GM20000 (cell line): ENCODE measurements around the gene SLC20A1.

Experiments used
- DNase-seq: peaks from one replicate; pipeline ENCODE4 v3.0.0; 2012; ENCODE audit warnings: low spot score
- CTCF ChIP-seq: IDR thresholded peaks from 2 replicates; pipeline ENCODE4 v1.5.1; 2012; ENCODE audit warnings: mild to moderate bottlenecking, control low read depth; ENCODE audit errors: extremely low read depth, missing control alignments

SLC20A1 gene

DNA sequence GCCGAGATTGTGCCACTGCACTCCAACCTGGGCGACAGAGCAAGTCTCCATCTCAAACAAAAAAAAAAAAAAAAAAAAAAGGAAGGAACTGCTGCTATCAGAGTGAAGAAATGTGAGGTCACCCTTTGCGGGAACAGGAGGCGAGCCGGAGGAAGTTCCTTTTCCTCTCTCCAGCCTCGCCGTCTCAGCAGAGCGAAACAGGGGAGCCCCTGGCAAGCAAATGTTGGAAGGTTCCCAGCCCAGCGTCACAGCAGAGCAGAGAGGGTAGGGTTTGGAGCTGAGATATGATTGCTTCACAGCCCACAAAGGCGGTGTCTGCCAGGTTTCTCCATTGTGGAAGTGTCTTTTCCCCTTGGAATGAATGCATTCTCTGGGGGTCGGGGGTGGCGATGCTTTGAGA lies 28.5 kb downstream of the SLC20A1 start:
- no peak for TF ChIP-seq CTCF
- no peak for DNase-seq

DNA sequence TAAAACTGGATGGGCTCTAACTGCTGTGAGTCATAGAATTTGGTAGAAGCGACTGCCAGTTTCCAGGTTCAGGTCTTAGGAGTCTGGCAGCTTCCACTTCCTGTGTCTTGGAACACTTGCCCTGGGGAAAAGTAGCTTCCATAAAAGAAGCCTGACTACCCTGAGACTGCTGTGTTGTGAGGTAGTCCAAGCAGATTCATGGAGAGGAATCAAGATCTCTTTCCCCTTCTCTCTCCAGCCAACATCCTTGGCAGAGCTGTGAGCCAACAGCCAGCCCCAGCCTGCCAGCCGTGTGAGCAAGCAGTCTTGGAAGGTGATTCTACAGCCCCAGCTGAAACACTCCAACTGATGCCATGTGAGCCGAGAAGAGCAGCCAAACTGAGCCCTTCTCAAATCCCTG lies 33.7 kb downstream of the SLC20A1 start:
- DNase-seq = no peak
- TF ChIP-seq CTCF = no peak

DNA sequence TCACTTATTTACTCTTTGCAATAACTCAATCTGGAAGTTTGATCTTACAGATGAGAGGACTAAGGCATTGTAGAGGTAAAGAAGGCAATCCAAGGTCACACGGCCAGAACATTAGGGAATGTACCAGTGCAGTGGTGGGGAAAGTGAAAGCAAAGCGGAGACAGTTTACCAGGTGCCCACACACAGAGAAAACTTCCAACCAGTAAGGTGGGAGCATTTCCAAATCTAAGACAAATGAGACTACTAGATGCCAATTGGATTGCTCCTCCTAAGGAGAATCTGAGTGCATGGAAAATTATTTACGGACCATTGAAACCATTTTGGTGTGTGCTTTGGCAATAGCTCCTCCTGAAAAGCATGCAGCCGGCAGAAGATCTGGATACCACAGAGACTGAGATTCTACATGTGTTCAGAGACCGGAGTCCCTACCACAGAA lies 34.9 kb downstream of the SLC20A1 start:
- DNase-seq = no peak
- no peak for TF ChIP-seq CTCF

DNA sequence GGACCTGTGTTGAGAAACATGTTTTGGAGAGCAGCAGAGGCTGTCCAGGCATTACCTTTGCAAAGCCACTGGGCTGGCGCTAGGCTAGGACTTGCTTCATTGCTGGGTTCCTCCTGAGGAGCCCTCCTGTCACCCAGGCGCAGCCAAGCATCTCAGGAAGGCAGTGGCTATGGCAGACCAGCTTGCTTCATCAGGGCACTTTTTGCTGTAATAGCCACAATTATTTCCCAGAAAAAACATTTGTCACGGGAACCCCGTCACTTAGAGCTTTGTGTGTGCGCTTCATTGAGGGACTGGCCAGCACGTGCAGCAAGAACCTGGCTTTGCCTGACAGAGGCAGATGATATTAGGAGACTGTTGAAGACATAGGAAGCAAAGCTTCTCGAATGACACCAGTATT lies 36.4 kb downstream of the SLC20A1 start:
- no peak for DNase-seq
- TF ChIP-seq CTCF = no peak

- DNase-seq = no peak
- no peak for TF ChIP-seq CTCF
These were observed 38.0 kb downstream of the SLC20A1 start for GRCh38 chr2:112683550-112684414.

DNA sequence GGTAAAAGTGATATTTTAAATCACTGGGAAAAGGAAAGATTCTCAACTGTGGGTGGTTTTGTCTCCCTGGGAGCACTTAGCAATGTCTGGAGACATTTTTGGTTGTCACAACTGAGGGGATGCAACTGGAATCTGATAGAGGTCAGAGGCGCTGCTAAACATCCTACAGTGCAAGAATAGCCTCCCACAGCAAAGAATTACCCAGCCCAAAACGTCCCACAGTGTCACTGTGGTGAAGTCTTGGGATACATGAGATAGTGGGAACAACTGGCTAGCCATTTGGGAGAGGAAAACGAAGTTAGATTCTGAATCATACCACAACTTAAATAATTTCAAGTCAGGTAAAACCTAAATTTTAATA lies 38.7 kb downstream of the SLC20A1 start:
- DNase-seq = no peak
- no peak for TF ChIP-seq CTCF

- DNase-seq = no peak
- no peak for TF ChIP-seq CTCF
These were observed 39.6 kb downstream of the SLC20A1 start for GRCh38 chr2:112685271-112685884.
